Esophagus (tissue), 2 donors: ENCODE results near the gene KCNG2. TPM values are rescaled to one million over a fixed set of nuclear protein-coding genes. Genes with fewer than 3 reads are reported as not detected.

ENCODE experiments used
- H3K27ac ChIP-seq, 2 donors: one replicate each; pipeline ENCODE4 v1.5.1; 2013; ENCODE audit warnings: low read depth in 2 of 2, mild to moderate bottlenecking in 2 of 2, inconsistent platforms in 1 of 2, low read length in 1 of 2, moderate library complexity in 1 of 2
- H3K27me3 ChIP-seq, 2 donors: one replicate each; pipeline ENCODE4 v1.6.1; 2013; ENCODE audit warnings: low read length in 2 of 2, control low read depth in 1 of 2, mild to moderate bottlenecking in 1 of 2; ENCODE audit not compliant: insufficient read depth in 2 of 2, control insufficient read depth in 1 of 2
- H3K36me3 ChIP-seq, 2 donors: one replicate each; pipeline ENCODE4 v1.6.1; 2013; ENCODE audit warnings: low read length in 1 of 2; ENCODE audit not compliant: control insufficient read depth in 2 of 2, insufficient read depth in 2 of 2
- H3K4me1 ChIP-seq, 2 donors: one replicate each; pipeline ENCODE4 v1.6.1; 2013; ENCODE audit warnings: low read length in 1 of 2; ENCODE audit not compliant: control insufficient read depth in 2 of 2, insufficient read depth in 2 of 2
- H3K4me3 ChIP-seq, 2 donors: one replicate each; pipeline ENCODE4 v1.5.1; 2013; ENCODE audit warnings: low read length in 2 of 2, mild to moderate bottlenecking in 2 of 2, low read depth in 1 of 2, moderate library complexity in 1 of 2
- H3K9me3 ChIP-seq, 2 donors: one replicate each; pipeline ENCODE4 v1.6.1; 2013; ENCODE audit warnings: mild to moderate bottlenecking in 2 of 2, low read depth in 1 of 2, low read length in 1 of 2, moderate library complexity in 1 of 2; ENCODE audit not compliant: control insufficient read depth in 2 of 2, insufficient read depth in 1 of 2
- WGBS, 2 donors: extraction: QIAGEN DNeasy Blood & Tissue Kit; methylation state at CpG; one replicate each; pipeline ENCODE4 v1.1.7; 2013; 5-methylcytosine and 5-hydroxymethylcytosine counted together
- polyA plus RNA-seq, 2 donors: library from polyadenylated mRNA; stranded (reverse); fragments of 200-250 nt; gene quantifications; one replicate each; pipeline ENCODE4 v1.2.3, GENCODE V29; 2013
- donor health status: healthy with polysubstance abuse.
- donor health status: Bipolar disorder and iron deficiency.

Gene KCNG2
- polyA plus RNA-seq, 2 donors, result 0.04 TPM; not detected in 1

GRCh38 chr18:79802298-79802697 is 4.6 kb downstream of the KCNG2 start:
- WGBS, 2 donors, result 90 to 94% methylated on average over 18 of the region's 18 CpGs

GRCh38 chr18:79803611-79804051 is 5.9 kb downstream of the KCNG2 start:
- Histone ChIP-seq H3K27me3 (peaks cover 4% of the 10 kb centered on the region in 2 donors), H3K4me1 (peaks cover 0 to under 1% of the 10 kb centered on the region in 2 donors), H3K9me3 (no peaks in the 10 kb centered on the region), H3K4me3 (no peak overlapping the region), H3K27ac (no peak overlapping the region), H3K36me3 (no peaks in the 10 kb centered on the region)
- WGBS, 2 donors, result 86 to 88% methylated on average over 14 of the region's 14 CpGs

More at GRCh38 chr18:79802298-79802697, 4.6 kb downstream of the KCNG2 start:
- no peaks in the 10 kb centered on the region for H3K9me3 ChIP-seq
- H3K27me3 ChIP-seq, result peaks cover 7% of the 10 kb centered on the region in 2 donors
- H3K27ac ChIP-seq, result no peak overlapping the region
- H3K4me1 ChIP-seq, result peaks cover 0 to 3% of the 10 kb centered on the region in 2 donors
- no peaks in the 10 kb centered on the region for H3K36me3 ChIP-seq
- H3K4me3 ChIP-seq, result no peak overlapping the region

- WGBS, 2 donors, result 79% methylated on average over 15 of the region's 15 CpGs
- Histone ChIP-seq H3K27me3 (no peaks in the 10 kb centered on the region), H3K4me3 (no peak overlapping the region)
These were observed 6.5 kb downstream of the KCNG2 start for GRCh38 chr18:79804130-79804787.

GRCh38 chr18:79805211-79805887 is 7.6 kb downstream of the KCNG2 start:
- peaks cover 0 to 3% of the 10 kb centered on the region in 2 donors for H3K9me3 ChIP-seq
- 78% methylated on average over 18 of the region's 18 CpGs for WGBS, 2 donors
- H3K4me1 ChIP-seq, result no peaks in the 10 kb centered on the region
- H3K27ac ChIP-seq, result no peak overlapping the region
- H3K27me3 ChIP-seq, result no peaks in the 10 kb centered on the region
- no peaks in the 10 kb centered on the region for H3K36me3 ChIP-seq
- no peak overlapping the region for H3K4me3 ChIP-seq

More at GRCh38 chr18:79804130-79804787, 6.5 kb downstream of the KCNG2 start:
- H3K4me1 ChIP-seq, result no peaks in the 10 kb centered on the region
- no peak overlapping the region for H3K27ac ChIP-seq
- no peaks in the 10 kb centered on the region for H3K36me3 ChIP-seq
- no peaks in the 10 kb centered on the region for H3K9me3 ChIP-seq

- 83 to 84% methylated on average over 13 to 16 of the region's 16 CpGs for WGBS, 2 donors
These were observed 8.3 kb downstream of the KCNG2 start for GRCh38 chr18:79805926-79806487.

GRCh38 chr18:79806976-79807841 is 9.5 kb downstream of the KCNG2 start:
- Histone ChIP-seq H3K36me3 (no peaks in the 10 kb centered on the region), H3K9me3 (peaks cover 0 to 3% of the 10 kb centered on the region in 2 donors), H3K27me3 (peaks cover 0 to 2% of the 10 kb centered on the region in 2 donors), H3K4me1 (no peaks in the 10 kb centered on the region), H3K27ac (no peak overlapping the region), H3K4me3 (no peak overlapping the region)
- 94 to 95% methylated on average over 42 to 43 of the region's 43 CpGs for WGBS, 2 donors

More at GRCh38 chr18:79805926-79806487, 8.3 kb downstream of the KCNG2 start:
- Histone ChIP-seq H3K4me3 (no peak overlapping the region), H3K27me3 (no peaks in the 10 kb centered on the region), H3K27ac (no peak overlapping the region), H3K9me3 (peaks cover 0 to 3% of the 10 kb centered on the region in 2 donors), H3K36me3 (no peaks in the 10 kb centered on the region), H3K4me1 (no peaks in the 10 kb centered on the region)

GRCh38 chr18:79809482-79810192 is 11.9 kb downstream of the KCNG2 start:
- WGBS, 2 donors, result 93% methylated on average over 39 to 44 of the region's 44 CpGs
- Histone ChIP-seq H3K9me3 (peaks cover 0 to 3% of the 10 kb centered on the region in 2 donors), H3K27me3 (peaks cover 0 to 2% of the 10 kb centered on the region in 2 donors), H3K27ac (no peak overlapping the region), H3K36me3 (no peaks in the 10 kb centered on the region), H3K4me1 (no peaks in the 10 kb centered on the region), H3K4me3 (no peak overlapping the region)

GRCh38 chr18:79812052-79812451 is 14.3 kb downstream of the KCNG2 start:
- no peaks in the 10 kb centered on the region for H3K4me1 ChIP-seq
- WGBS, 2 donors, result 83 to 87% methylated on average over 4 of the region's 4 CpGs
- no peaks in the 10 kb centered on the region for H3K36me3 ChIP-seq
- no peak overlapping the region for H3K27ac ChIP-seq
- H3K4me3 ChIP-seq, result no peak overlapping the region
- peaks cover 0 to 3% of the 10 kb centered on the region in 2 donors for H3K9me3 ChIP-seq
- H3K27me3 ChIP-seq, result peaks cover 0 to 2% of the 10 kb centered on the region in 2 donors
